ENCODE results near the gene NTHL1. TPM values are rescaled to one million over a fixed set of nuclear protein-coding genes. Genes with fewer than 3 reads are reported as not detected.
A peak's percentile ranks its signal among the peaks of the same experiment; 100 is the strongest.

The NTHL1 gene
- total RNA-seq, 1 experiment from 2014 or later = 52.0 TPM

GRCh38 chr16:2008009-2008526 is 39.6 kb downstream of the NTHL1 start:
- Histone ChIP-seq H2AFZ (ENCODE audit: low read length) (no peak overlapping the region), H3K79me2 (ENCODE audit: insufficient read depth, low read length) (peaks cover 26% of the 10 kb centered on the region; the same call in 1 of the 2 replicates), H3K27me3 (ENCODE audit: insufficient read depth, low read length) (no peaks in the 10 kb centered on the region), H2BK12ac (ENCODE audit: insufficient read length, low read depth, low read length) (no peak overlapping the region), H3K14ac (ENCODE audit: insufficient read depth, low read length) (no peak overlapping the region), H2AK5ac (ENCODE audit: insufficient read length, low read length) (no peak overlapping the region), H2BK120ac (ENCODE audit: low read depth, low read length, poor library complexity, severe bottlenecking) (no peak overlapping the region), H3K9me3 (ENCODE audit: control insufficient read depth, low read depth, low read length) (no peaks in the 10 kb centered on the region), H4K5ac (ENCODE audit: insufficient read length, low read depth, low read length) (no peak overlapping the region), H2BK20ac (ENCODE audit: low read depth, low read length, poor library complexity, severe bottlenecking) (no peak overlapping the region), H3K4ac (ENCODE audit: low read depth, low read length) (no peak overlapping the region), H3K4me2 (ENCODE audit: insufficient read depth, insufficient read length, low read length) (peak overlapping the region; percentile 73), H2BK15ac (ENCODE audit: low read depth, low read length) (no peak overlapping the region), H4K8ac (replicated peaks; ENCODE audit: insufficient read length, low read depth, low read length) (no peak overlapping the region), H3K18ac (ENCODE audit: insufficient read length, low read depth, low read length) (no peak overlapping the region), H3K4me1 (ENCODE audit: insufficient read depth, low read length) (peaks cover 6% of the 10 kb centered on the region; the same call in 1 of the 2 replicates), H3K27ac (ENCODE audit: insufficient read length, low read depth, low read length) (no peak overlapping the region), H3K79me1 (ENCODE audit: insufficient read depth, low read depth, low read length, poor library complexity, severe bottlenecking) (peaks cover 23% of the 10 kb centered on the region), H4K20me1 (ENCODE audit: control insufficient read depth, insufficient read depth, insufficient read length) (no peaks in the 10 kb centered on the region), H3K9ac (ENCODE audit: extremely low read depth, insufficient read length, low read length) (peak overlapping the region; percentile 77), H3K23me2 (ENCODE audit: insufficient read length, low read depth, low read length, poor library complexity, severe bottlenecking) (peaks cover 11% of the 10 kb centered on the region), H3K56ac (ENCODE audit: insufficient read length, low read depth, low read length) (no peak overlapping the region), H3K23ac (ENCODE audit: insufficient read length, low read depth, low read length) (no peak overlapping the region), H2BK5ac (ENCODE audit: insufficient read length, low read length) (no peak overlapping the region), H3T11ph (ENCODE audit: low read length) (no peak overlapping the region), H4K91ac (ENCODE audit: insufficient read length, low read depth, low read length) (no peak overlapping the region)
- no peak for DNase-seq
- Mint-ChIP-seq H3K36me3 (ENCODE audit: insufficient read depth in 1 of 3, low read depth in 3 of 3) (peaks cover 5 to 16% (median 12%) of the 10 kb centered on the region in 3 experiments), H3K9me3 (no peaks in the 10 kb centered on the region; a peak in 1 of 5 replicates), H3K27me3 (ENCODE audit: low read depth) (no peaks in the 10 kb centered on the region; the same call in 1 of the 2 replicates), H3K4me1 (peaks cover 22 to 36% of the 10 kb centered on the region in 2 experiments), H3K4me3 (peak overlapping the region; percentile 78 to 81), H3K27ac (no peak overlapping the region; a peak in 1 of 7 replicates)
- TF ChIP-seq CTCF (conservative IDR thresholded peaks at IDR 0.05) = no peak
- no CpG with 5 or more reads among the region's 15 CpGs for WGBS (ENCODE audit: extremely low coverage, insufficient read length, low lambda C conversion rate)
